Muscle of arm (tissue), 12 donors: ENCODE data around the gene TCEA3. TPM values are rescaled to one million over a fixed set of nuclear protein-coding genes. Genes with fewer than 3 reads are reported as not detected.

Experiments
- DNase-seq: peaks from one replicate; pipeline ENCODE4 v3.0.0-alpha.2; 2013
- polyA plus RNA-seq, 12 donors: library from polyadenylated mRNA; unstranded; fragments of 120-200 nt; gene quantifications; one replicate each; pipeline ENCODE4 v1.2.1, GENCODE V29; 2013; ENCODE audit not compliant: insufficient read length in 12 of 12

TCEA3 gene
- polyA plus RNA-seq, 12 donors: 189 to 1,418 (median 361) TPM

GRCh38 chr1:23343221-23344110, 81.1 kb downstream of the TCEA3 start:
- peak; percentile 50 for DNase-seq

DNA sequence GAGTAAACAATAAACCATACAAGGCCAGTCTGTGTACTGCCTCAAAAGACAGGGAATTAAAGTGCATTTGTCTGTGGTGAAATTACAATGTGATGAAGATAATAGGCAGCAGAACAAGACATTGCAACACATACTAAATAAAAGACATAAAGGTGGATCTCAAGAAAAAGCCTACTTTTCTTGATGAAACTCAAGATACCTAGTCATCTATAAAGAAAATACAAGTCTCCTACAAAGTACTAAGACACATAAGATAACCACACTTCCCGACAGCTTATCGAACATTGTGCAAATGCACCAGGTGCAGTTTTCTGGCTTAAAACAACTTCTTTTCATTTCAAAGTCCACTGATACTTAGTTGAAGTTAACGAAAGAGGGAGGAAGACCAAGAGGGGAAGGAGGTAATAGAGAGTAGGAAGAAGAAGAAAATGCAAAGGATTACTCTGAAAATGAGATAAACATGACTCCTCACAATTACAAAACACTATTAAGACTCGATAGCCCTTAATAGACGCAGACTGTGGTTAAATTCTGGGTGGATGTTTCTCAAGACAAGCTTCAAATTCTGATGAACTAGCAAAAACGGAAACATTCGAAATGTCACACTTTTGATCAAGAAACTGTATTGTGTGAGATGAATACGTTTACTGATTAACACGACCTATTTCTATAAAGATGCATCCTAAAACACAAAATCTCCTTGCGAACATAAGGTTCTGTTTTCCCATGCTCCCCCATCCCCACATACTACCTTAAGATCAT, 82.4 kb downstream of the TCEA3 start:
- DNase-seq: no peak

- no peak for DNase-seq
These were observed 84.9 kb downstream of the TCEA3 start for GRCh38 chr1:23339632-23340031.

DNA sequence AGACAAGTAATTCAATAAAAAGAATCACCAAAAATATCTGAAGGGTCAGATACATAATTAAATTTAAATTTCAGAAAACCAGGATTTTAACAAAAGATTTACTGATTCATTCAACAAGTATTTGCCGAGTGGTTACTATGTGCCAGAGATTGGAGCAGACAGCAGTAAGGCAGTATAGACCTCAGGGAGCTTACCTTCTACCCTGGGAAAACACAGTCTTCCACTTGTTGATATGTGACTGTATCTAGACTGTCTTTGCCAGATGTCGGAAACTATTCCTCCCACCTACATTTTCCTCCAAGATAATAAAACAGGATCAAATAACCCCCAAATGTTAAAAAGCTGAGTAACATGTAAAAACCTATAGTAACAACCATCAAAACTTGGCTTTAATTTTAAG, 86.7 kb downstream of the TCEA3 start:
- DNase-seq: no peak

DNA sequence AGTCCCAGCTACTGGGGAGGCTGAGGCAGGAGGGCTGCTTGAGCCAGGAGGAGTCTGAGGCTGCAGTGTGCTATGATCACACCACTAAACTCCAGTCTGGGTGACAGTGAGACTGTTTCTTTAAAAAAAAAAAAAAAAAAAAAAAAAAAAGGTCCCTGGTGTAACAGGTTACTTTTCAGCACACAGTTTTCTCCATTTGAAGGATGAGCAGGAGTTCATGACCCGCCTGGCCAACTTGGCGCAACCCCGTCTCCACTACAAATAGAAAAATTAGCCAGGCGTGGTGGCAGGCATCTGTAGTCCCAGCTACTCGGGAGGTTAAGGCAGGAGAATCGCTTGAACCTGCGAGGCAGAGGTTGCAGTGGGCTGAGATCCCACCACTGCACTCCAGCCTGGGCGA, 92.8 kb downstream of the TCEA3 start:
- no peak for DNase-seq

Other genes starting within 250 kb of the TCEA3 start
- gene HTR1D, start 207.2 kb downstream of the TCEA3 start, polyA plus RNA-seq: under 1 TPM in 5 of 12 donors, not detected in 7; 0.07 to 0.36 (median 0.09) TPM
- gene HNRNPR, start 80.5 kb downstream of the TCEA3 start, polyA plus RNA-seq: 100 to 1,000 TPM in 11 of 12 donors, not detected in 1; 113 to 257 (median 151) TPM
- gene ZNF436, start 54.9 kb downstream of the TCEA3 start, polyA plus RNA-seq: 10 to 100 TPM in 11 of 12 donors, not detected in 1; 37.4 to 55.5 (median 48.8) TPM
- gene ASAP3, start 59.4 kb upstream of the TCEA3 start, polyA plus RNA-seq: 10 to 100 TPM in 11 of 12 donors, not detected in 1; 28.5 to 64.5 (median 51.3) TPM
- gene E2F2, start 106.5 kb upstream of the TCEA3 start, polyA plus RNA-seq: 1 to 10 TPM in 11 of 12 donors, not detected in 1; 2.0 to 7.1 (median 4.4) TPM
- 10 to 100 TPM in 11 of 12 donors, not detected in 1; 38.4 to 74.6 (median 61.2) TPM for gene ID3, start 134.8 kb upstream of the TCEA3 start, polyA plus RNA-seq